Dedifferentiated amniotic fluid mesenchymal stem cell (primary cell): ENCODE measurements around the gene ARSB.

ENCODE experiments used
- DNase-seq: peaks from one replicate; pipeline ENCODE4 v3.0.0-alpha.2; 2016; ENCODE audit errors: extremely low spot score

ARSB gene

DNA sequence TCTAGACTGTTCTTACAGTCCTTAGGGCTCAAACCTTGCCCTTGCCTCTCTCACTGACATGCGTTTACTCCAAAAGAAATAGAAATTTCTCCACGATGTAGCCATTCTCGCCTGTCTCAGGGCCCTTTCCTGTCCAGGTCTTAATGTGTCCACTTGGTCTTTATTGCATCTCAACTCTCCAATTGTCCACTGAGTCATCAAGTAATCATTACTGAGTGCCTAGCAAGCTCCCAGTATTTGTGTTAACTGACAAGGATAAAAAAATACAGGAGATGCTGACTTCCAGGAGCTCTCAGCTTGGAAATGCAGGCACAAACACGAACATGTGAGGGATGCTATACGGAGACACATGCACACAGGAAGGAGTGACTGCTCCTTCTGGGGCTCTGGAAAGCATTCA lies 147.3 kb downstream of the ARSB start:
- DNase-seq: no peak

DNA sequence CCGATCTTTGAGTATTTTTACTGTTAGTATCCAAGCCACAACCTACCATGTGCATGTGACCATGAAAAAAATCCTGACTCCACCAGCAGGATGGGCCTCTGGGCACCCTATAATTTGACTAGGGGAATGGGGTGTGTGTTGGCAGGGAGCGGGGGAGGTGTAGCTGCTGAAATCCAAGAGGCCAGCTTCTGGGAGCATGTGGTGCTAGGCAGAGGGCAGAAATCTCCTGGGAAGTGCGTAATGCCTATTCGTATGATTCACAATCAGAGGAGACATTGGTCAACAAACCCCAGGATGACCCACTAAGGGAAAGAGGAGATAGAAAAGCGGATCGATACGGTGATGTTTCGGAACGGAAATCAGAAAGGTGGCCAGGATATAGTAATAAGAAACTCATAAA lies 149.9 kb downstream of the ARSB start:
- no peak for DNase-seq

DNA sequence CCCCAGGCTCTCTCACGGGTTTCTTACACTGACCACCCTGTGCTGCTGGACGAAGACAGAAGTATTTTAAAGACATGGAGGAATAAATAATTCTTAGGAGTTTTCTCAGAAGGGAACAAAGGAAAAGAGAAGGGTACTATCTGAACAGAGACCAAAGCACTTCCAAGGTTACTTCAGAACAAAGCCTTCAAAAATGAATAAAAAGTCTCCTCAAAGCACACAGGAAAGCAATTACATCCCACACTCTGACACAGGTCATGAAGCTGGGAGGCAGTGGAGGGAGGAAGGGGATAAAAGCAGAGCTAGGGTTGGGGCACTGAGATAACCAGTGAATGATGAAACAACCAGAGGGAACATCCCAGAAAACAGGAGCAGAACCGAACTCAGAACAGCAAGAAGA lies 151.8 kb downstream of the ARSB start:
- no peak for DNase-seq

DNA sequence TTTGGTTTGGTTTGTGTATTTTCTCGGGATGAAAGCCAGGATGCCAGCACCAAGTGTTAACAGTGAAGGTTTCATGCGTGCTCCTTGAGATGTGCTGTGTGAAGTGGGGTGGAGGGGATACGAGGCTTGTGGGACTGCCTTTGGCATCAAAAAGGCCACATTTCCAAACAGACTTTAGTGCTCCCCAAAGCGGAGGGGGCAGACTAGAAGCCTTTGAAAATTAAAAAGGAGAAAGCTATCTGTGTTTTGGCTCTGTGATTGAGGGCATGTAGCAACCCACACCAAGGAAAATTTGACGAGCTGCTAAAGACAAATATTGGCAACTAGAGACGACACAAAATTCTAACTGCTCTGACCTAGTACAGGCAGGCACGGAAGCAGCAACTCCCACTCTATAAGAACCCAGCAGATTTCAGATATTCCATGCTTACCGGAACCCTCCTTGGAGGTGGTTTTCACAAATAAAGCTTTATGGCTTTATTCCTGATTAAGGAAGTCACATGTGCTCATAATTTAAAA lies 154.5 kb downstream of the ARSB start:
- DNase-seq: no peak

DNA sequence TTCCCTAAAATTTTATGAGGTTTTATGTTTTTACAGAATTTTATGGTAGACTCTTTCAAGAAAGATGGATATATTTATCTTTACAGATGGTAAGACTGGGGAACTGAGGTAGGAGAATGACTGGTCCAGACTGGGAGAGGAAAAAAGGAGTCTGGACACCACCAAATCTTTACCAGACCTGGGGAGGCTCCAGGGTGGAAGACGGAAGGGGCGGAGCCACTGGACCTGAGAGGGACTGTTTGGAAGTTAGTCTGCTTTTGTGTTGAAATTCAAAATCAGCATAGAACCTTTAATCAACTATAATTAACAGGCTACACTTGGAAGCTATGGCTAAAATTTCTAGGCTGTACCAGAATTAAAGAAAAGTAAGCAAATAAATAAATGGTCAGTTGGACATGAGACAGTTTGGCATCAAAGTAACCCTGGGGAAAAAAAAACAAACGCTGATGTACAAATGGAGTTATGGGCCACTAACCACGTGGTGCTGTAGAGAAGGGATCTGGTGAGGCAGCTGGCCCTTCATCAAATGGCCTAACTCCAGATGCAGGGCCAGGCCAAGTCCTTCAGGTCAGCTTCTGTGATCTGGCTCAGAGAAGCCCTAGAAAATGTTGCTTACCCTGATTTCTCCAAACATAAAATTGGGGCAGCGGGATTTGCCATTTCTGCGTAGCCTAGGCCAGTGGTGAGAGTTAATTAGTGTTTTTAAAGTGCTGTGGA lies 155.1 kb downstream of the ARSB start:
- no peak for DNase-seq

DNA sequence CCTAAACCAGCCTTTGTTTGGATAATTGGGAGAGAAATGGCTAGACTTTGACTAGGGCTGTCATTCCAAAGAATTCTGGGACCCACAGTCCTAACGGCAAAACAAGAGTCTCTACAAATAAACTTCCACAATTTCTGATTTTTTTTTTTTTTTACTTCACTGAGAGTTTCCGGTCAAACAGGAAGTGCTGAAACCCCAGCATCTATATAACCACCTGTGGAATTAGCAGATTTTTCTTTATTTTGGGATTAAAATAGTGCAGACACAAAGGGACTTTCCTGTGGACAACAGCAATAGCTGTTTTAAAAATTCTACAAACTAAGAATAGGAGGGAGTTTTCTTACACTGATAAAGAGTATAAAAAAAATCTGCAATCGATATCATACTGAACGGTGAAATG lies 157.4 kb downstream of the ARSB start:
- DNase-seq: no peak

DNA sequence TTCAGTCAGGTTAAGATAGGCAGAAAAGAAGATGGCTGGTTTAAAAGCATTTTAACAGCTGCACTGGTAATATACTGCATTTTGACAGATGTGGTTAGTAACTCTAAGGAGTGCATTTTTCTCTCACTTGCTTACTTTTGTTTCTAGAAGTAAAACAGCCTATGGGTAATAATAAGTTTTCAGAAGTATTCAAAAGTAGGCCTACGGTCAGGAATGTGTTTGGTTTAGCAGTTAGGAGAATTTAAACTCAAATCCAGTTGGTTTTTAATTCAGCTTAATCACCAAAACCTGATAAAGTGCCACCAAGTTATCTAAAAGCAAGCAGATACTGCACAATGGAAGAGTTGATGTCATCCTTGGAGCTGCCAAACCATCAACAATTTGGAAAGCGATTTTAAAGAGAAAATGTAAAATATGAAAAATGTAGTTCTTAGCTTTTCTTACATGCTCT lies 160.3 kb downstream of the ARSB start:
- DNase-seq: no peak

DNA sequence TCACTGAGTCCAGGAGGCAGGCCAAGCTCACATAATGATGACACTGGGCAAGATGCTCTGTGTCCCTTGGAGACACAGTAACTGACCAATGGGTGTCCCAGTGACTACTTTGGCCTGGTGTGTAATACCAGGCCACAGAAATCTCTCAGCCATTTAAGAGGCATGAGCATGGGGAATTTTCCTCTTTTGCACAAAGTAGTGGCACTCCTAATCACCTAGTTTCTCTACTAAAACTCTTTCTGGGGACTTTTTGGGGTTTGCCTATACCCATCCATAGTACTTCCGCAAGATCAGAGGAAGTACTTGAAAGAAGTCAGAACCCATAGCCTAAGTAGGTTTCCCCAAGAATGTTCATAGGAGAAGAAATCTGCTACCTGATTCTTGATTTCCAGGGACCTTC lies 161.9 kb downstream of the ARSB start:
- DNase-seq: no peak

DNA sequence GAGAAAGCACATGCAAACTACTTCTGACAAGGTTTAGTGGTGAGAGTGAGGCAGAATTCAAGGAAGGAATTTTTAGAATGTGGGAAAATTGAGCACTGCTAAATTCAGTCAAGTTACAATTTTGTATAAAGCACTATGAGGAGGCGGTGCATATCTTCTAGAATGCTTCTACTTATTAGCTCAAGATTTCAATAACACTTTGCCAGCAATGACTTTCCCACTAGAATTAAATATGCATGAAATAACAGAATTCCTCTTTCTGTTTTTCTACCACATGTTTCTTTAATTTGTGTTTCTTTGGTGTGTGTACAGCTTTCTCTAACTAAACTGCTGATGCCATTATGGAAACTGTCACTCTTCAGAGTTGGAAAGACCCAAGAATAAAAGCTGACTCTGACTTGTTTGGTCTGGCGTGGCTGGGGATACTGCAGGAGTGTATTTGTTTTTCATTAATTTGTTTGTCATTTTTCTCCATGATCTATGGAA lies 163.5 kb downstream of the ARSB start:
- no peak for DNase-seq

DNA sequence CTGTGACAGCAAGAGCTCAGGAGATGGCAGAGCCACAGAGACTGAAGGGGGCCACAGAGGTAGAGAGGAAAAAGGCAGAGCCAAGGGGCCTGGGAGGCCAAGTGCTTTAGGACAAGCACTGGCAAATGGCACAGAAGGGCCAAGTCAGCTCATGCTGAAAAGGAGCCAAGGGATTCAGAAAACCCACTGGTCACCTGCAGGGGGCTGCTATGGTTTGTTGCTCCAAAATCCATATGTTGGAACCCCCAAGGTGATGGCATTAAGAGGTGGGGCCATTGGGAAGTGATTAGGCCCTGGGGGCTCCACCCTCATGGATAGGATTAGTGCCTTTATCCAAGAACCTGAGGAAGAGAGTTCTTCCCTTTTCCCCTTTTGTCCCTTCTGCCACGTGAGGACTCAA lies 165.4 kb downstream of the ARSB start:
- DNase-seq: no peak

DNA sequence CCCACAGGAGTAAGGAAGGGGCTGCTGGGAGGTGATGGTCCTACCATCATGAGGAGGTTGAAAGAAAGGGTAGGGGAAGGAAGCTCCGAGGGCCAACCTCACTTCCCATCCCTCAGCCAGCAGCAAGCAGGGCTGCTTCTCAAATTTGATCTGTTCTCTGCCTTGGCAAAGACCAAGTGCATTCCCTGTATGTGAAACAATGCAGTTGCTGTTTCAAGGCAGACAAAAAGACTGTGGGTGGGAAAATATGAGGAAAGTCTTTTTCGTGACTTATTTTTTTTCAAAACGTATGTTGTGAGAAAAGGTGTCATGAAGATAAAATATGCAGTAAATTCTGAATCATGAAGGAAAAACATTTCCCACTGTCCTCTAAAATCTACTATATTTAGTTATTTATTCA lies 165.9 kb downstream of the ARSB start:
- no peak for DNase-seq

DNA sequence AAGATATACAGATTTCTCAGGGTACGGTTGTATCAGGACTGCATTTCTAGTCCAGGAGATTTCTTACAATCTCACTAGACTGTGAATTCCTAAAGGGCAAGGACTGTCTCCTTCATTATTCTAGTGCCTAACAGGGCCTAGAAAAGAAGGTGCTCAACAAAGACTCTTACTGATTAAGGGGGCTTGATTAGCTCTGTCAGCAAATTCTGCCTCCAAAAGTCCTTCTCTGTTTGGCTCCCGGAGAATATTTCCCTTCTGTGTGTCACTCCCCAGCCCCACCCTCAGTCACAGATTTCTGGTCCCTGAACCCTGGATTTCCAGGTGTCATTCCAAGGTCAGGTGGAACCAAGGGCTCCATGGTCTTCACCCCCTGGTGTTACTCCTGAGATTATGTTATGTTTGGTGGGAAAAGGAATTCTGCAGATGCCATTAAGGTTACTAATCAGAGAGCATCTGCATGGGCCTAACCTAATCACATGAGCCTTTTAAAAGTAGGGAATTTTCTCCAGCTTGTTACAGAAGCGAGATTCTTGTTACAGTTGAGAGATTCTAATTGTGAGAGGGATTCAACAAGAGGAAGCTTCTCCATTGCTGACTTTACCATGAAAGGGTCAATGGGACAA lies 168.9 kb downstream of the ARSB start:
- DNase-seq: no peak

DNA sequence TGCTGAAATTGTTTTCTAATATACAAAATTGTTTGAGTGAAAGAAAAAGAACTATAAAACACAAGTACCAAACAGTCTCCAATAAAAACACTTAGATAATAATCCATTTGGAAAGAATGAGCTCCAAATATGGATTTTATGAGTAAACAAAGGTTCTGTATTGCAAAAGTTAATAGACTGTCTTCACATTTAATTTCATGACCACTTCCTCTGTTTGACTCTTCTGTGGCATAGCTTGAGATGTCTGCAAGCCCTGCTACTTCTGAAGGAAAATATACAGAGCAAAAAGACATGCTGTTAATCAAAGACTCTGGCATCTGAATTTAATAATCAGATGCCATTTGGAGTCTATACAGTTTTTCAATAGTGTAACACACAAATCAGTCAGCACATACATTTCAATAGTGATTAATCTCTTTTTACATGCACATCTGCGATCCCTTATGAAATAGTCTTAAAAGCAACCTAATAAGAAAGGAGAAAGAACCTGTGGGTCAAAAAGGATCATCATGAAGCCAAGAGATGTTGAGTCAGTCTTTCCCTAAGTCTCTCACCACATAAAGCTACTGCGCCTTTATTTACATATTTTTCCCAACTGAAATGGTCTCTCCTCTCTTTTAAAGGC lies 171.1 kb downstream of the ARSB start:
- DNase-seq: no peak

DNA sequence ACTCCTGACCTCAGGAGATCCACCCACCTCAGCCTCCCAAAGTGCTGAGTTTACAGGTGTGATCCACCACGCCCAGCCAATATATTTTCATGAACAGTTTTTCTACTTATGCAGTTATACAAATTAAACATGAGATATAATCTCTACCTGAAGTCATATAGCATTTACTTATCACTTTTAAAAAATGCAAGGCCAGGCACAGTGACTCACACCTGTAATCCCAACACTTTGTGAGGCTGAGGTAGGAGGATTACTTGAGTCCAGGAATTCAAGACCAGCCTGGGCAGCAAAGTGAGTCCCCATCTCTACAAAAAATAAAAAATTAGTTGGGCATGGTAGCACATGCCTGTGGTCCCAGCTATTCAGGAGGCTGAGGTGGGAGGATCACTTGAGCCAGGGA lies 171.8 kb downstream of the ARSB start:
- no peak for DNase-seq

DNA sequence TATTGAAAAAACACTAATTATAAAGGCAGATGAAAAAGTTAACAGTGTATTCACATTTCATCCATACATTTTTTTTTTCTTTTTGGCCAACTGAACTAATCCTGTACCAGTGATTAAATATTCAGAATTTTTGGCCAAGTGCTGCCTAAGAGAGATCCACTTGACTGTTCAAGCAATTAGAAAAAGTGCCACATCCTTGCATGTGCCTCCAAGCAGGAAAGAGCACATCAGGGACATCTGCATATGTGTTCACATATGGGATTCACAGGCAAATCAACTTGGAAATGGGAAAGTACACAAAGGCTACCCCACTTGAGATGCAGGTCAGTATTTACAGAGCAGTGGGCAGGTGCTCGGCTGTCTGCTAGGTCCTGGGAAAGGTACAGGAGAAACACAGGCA lies 173.2 kb downstream of the ARSB start:
- DNase-seq: no peak

DNA sequence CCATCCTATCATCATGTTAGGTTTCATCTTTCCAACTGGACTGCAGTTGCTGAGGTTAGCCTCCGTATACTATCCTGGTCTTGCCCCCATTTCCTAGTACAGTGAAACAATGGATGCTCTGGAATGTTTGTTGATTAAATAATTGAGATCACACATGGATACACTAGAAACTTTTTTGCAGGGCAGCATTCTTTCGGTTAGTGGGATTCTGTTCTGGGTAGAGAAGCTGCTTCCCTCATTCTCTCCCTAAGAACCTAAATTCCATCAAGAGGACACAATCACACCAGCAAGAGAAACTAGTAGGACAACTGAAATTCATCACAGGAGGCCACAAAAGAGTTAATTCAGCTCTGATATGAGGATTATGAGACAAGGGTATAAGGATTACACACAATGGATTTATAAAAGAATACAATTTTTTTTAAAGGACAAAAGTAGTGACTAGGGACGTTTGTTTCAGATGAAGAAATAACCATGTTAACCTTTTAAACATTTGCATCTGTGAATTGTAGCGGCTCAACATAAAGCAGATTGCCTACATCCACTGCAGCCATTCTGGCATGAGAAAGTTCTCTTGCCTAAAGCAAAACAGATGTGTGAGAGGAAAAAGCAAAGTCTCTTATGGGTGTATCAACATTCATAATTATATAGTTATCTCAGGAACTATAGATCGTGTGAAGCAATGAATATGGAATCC lies 173.8 kb downstream of the ARSB start:
- DNase-seq: peak; percentile 56

DNA sequence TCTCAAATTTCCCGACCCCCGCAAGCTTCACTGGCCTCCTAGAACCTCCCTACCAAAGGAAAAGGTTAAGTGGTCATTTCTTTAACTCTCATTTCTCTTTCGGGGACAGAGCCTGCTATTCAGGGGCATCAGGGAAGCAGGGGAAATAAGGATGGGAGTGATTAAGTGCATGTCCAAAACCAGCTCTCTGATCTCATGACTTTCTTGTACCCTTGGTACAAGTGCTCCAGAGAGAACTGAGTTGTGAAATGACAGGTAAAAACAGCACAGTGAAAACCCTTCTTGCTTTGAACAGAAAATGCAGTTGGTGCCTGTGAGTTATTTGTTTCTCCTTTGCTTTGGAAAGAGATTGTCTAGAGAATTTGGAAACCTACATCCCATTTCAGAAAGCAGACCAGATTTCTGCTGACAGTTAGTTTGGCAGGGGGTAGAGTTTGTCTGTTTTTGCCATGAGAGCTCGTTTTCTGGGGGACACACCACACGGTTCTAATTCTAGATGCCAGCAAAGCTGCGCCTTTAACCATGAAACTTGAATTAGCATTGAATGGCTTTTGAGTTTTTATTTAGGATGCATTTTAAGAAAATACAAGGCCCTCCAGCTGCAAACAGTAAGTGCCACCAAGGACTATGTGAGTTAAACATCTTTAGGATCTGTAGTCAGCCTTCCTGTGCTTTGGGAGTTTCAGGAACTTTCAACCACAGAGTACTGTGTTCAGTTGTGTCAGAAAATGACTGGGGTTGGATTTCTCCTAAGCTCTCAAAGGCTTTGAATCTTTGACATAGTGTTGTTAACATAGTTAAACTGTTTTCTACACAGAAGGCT lies 174.8 kb downstream of the ARSB start:
- no peak for DNase-seq

DNA sequence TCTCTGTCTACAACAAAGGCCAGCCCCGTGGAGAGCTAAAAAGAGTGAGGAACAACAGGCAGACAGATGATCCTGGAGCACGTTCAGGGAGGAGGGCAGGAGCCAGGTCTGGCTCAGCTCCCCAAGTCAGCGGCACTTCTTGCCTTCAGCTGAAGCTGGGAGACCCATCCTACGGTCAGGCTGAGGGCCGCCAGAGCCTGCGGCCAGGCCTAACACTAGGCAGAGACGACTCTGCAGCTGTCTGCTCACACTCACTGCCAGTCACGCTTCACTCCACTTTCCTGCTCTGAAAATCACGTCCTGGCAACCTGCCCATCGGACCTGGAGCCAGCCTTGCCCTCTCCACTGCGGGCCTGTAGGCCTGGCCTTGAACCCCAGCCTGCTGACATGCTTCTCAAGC lies 175.7 kb downstream of the ARSB start:
- DNase-seq: no peak

DNA sequence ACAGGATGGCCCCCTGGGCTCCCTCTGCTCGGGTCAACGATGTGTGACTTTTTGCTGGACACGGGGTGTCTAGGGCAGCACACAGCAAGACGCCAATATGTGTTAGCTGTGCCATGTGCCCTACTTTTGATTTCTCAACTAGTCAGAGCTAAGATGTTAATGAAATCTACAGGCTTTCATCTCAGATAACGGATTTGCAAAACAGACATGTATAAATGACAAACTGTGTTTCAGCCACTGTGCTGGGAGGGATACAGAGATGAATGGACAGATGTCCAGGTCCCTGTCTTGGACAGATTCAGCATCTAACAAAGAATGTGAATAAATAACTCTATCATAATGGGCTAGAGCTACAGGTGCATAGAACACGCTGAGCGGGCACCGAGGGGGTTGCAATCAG lies 176.3 kb downstream of the ARSB start:
- no peak for DNase-seq

DNA sequence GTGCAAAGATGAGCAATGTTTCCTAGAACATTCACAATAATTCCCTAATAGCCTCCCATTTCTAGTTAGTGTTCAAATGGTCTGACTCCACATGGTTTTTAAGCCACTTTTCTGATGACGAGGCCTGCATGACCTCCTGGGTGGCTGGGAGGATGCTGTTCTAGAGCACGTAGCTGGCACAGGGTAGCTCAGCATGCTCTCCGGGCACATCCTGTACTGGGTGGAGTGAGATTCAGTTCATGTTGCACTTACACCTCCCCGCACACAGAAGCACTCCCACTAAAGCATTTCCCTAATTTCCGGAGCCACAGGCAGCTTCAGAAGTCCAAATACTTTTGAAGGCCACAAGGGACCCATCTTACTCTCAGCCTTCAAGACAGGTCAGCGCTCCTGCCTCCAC lies 176.7 kb downstream of the ARSB start:
- DNase-seq: no peak

DNA sequence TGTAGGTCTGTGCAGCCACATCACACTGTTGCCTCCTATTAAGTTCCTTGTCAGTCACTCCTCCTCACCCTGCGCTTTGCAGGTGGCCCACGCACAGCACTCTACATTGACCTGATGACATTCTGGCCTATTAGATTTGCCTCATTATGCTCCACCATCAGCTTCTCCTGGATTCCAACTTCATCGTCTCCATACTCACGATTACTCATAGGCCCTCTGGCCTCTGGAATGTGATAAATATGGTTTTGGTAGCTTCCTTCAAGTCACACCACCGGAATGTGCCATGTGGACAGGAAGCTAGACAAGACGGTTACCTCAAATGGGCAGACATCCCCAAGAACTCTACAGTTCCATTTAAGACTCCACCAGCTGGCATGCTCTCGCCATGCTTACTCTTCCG lies 178.6 kb downstream of the ARSB start:
- peak; percentile 56 for DNase-seq
